K562 (cell line): ENCODE measurements around the gene FIZ1. TPM values are rescaled to one million over a fixed set of nuclear protein-coding genes. Genes with fewer than 3 reads are reported as not detected.

Experiments used
- ARID3B ChIP-seq: fragments of 250-450 bp; sonication (Bioruptor Pico); IDR thresholded peaks from 2 replicates; pipeline ENCODE4 v1.4.0; 2020; ENCODE audit warnings: borderline replicate concordance
- BACH1 ChIP-seq: fragments of 200-800 bp; sonication (Bioruptor generic); IDR thresholded peaks from 2 replicates; pipeline ENCODE4 v1.6.1; 2016; ENCODE audit warnings: missing genetic modification characterization, missing compliant biosample characterization
- CCNT2 ChIP-seq: IDR thresholded peaks from 2 replicates; pipeline ENCODE4 v1.6.1; 2011; ENCODE audit warnings: borderline replicate concordance, low read depth, mild to moderate bottlenecking, moderate library complexity, mixed read lengths, low read length; ENCODE audit not compliant: insufficient read length; ENCODE audit errors: extremely low read depth
- CREB1 ChIP-seq, 2 experiments: sonication (generic) in 1 of 2; formaldehyde crosslinking in 1 of 2; IDR thresholded peaks; 2 replicates each; pipeline versions ENCODE4 v1.6.1 to v1.8.0; 2012 to 2022; ENCODE audit warnings: inconsistent platforms in 1 of 2, mild to moderate bottlenecking in 1 of 2, missing genetic modification reagents in 1 of 2, moderate library complexity in 1 of 2
- CTCF ChIP-seq, 3 experiments: IDR thresholded peaks in 2 of 3; conservative IDR thresholded peaks in 1 of 3; 2 replicates each; pipeline ENCODE4 v1.5.1; 2011 to 2012; ENCODE audit warnings: low read length in 3 of 3, mild to moderate bottlenecking in 3 of 3, control low read depth in 2 of 3, improper control_type of control experiment in 1 of 3, inconsistent platforms in 1 of 3, low read depth in 1 of 3, mixed read lengths in 1 of 3, moderate library complexity in 1 of 3; ENCODE audit not compliant: insufficient read depth in 2 of 3
- DPF2 ChIP-seq: fragments of 450-650 bp; IDR thresholded peaks from 2 replicates; pipeline ENCODE4 v1.6.1; 2016
- GTF2B ChIP-seq: IDR thresholded peaks from 2 replicates; pipeline ENCODE4 v1.6.1; 2011; ENCODE audit not compliant: insufficient read length; ENCODE audit errors: extremely low read depth
- ILF3 ChIP-seq: fragments of 450-650 bp; IDR thresholded peaks from 2 replicates; pipeline ENCODE4 v1.6.1; 2018; ENCODE audit warnings: antibody characterized with exemption, mild to moderate bottlenecking, moderate library complexity, borderline replicate concordance
- KLF16 ChIP-seq: IDR thresholded peaks from 2 replicates; pipeline ENCODE4 v1.6.1; 2016; ENCODE audit warnings: antibody characterized with exemption
- KLF6 ChIP-seq: fragments of 250-450 bp; sonication (Bioruptor Pico); IDR thresholded peaks from 2 replicates; pipeline ENCODE4 v1.4.0; 2020; ENCODE audit warnings: mild to moderate bottlenecking, moderate library complexity, borderline replicate concordance
- MAZ ChIP-seq, 2 experiments: fragments of 450-650 bp in 1 of 2; sonication (generic) in 1 of 2; formaldehyde crosslinking; IDR thresholded peaks in 1 of 2; conservative IDR thresholded peaks in 1 of 2; 2 replicates each; pipeline versions ENCODE4 v1.4.0 to v1.5.0; 2020; ENCODE audit warnings: mild to moderate bottlenecking in 1 of 2, missing genetic modification reagents in 1 of 2
- MYC ChIP-seq, 2 experiments: fragments of 250-450 bp in 1 of 2; sonication (Bioruptor Pico) in 1 of 2; IDR thresholded peaks; 2 replicates each; pipeline versions ENCODE4 v1.5.1 to v1.6.1; 2012 to 2021; ENCODE audit warnings: low read depth in 2 of 2, borderline replicate concordance in 1 of 2, improper control_type of control experiment in 1 of 2, low read length in 1 of 2, mild to moderate bottlenecking in 1 of 2, moderate library complexity in 1 of 2
- NFE2 ChIP-seq: IDR thresholded peaks from 2 replicates; pipeline ENCODE4 v1.6.1; 2014; ENCODE audit warnings: antibody characterized with exemption, low read depth
- RAD21 ChIP-seq, 2 experiments: fragments of 250-450 bp in 1 of 2; fragments of 450-650 bp in 1 of 2; sonication (Bioruptor Pico) in 1 of 2; formaldehyde crosslinking in 1 of 2; IDR thresholded peaks in 1 of 2; conservative IDR thresholded peaks in 1 of 2; 2 replicates each; pipeline versions ENCODE4 v1.4.0 to v1.8.0; 2020 to 2022; ENCODE audit warnings: mild to moderate bottlenecking in 2 of 2, moderate library complexity in 1 of 2
- RFX7 ChIP-seq: fragments of 250-450 bp; sonication (Bioruptor Pico); IDR thresholded peaks from 2 replicates; pipeline ENCODE4 v1.5.1; 2021; ENCODE audit warnings: mild to moderate bottlenecking
- TCF3 ChIP-seq: sonication (generic); formaldehyde crosslinking; IDR thresholded peaks from 2 replicates; pipeline ENCODE4 v1.4.0; 2020; ENCODE audit warnings: mild to moderate bottlenecking, missing genetic modification reagents
- TCF7L2 ChIP-seq: fragments of 150-350 bp; IDR thresholded peaks from 2 replicates; pipeline ENCODE4 v1.6.1; 2016; ENCODE audit warnings: low read depth, mild to moderate bottlenecking, low read length, moderate library complexity
- USF2 ChIP-seq: sonication (generic); formaldehyde crosslinking; IDR thresholded peaks from 2 replicates; pipeline ENCODE4 v1.5.0; 2020; ENCODE audit warnings: missing genetic modification reagents
- ZFP36 ChIP-seq: fragments of 150-350 bp; IDR thresholded peaks from 2 replicates; pipeline ENCODE4 v1.6.1; 2018; ENCODE audit warnings: low read length, low read depth; ENCODE audit not compliant: partially characterized antibody
- ZNF311 ChIP-seq: fragments of 250-450 bp; sonication (Bioruptor Pico); IDR thresholded peaks from 2 replicates; pipeline ENCODE4 v1.4.0; 2020; ENCODE audit warnings: mild to moderate bottlenecking, moderate library complexity
- ZNF507 ChIP-seq: conservative IDR thresholded peaks from 2 replicates; pipeline ENCODE4 v1.6.1; 2017; ENCODE audit warnings: missing genetic modification characterization, missing compliant biosample characterization
- ZNF830 ChIP-seq: fragments of 250-450 bp; sonication (Bioruptor Pico); IDR thresholded peaks from 2 replicates; pipeline ENCODE4 v1.5.0; 2021; ENCODE audit warnings: mild to moderate bottlenecking
- polyA plus RNA-seq, 8 experiments: library from polyadenylated mRNA; depleted of rRNA in 4 of 8; stranded (reverse) in 5 of 8; unstranded in 3 of 8; fragments of >200 nt; fragmentation: Nextera tagmentation in 2 of 8; fragmentation: Illumina TruSeq in 1 of 8; extraction: Ambion mirVana in 2 of 8; extraction: Trizol in 1 of 8; gene quantifications; 2 replicates each; pipeline versions ENCODE4 v1.2.1 to v1.2.3, GENCODE V29; 2011 to 2014; ENCODE audit warnings: inconsistent platforms in 1 of 8, missing spikeins in 1 of 8
- total RNA-seq, 7 experiments: library from RNA; depleted of rRNA in 6 of 7; stranded (reverse); fragments of >200 nt in 6 of 7; fragmentation: Illumina TruSeq in 2 of 7; extraction: Trizol in 2 of 7; gene quantifications; 2 replicates each; pipeline versions ENCODE4 v1.2.1 to v1.2.3, GENCODE V29; 2011 to 2021; ENCODE audit warnings: low replicate concordance in 1 of 7

FIZ1 gene
- total and polyA plus RNA-seq, 9 of the 15 experiments (the other 6 are each of a cell fraction or from before 2014, with no cell fraction given): 0.79 to 17.5 (median 5.5) TPM

- TF ChIP-seq MAZ (CRISPR knock-in tag; conservative IDR thresholded peaks at IDR 0.05 in 1 of 2, IDR thresholded peaks at IDR 0.05 in 1 of 2) (peak; percentile 91 to 95), KLF6 (CRISPR knock-in tag) (peak; percentile 34; the same call in 1 of the 2 replicates), GTF2B (no peak), NFE2 (no peak), KLF16 (no peak), USF2 (CRISPR knock-in tag) (no peak), RFX7 (CRISPR knock-in tag) (no peak), RAD21 (CRISPR knock-in tag; conservative IDR thresholded peaks at IDR 0.05 in 1 of 2, IDR thresholded peaks at IDR 0.05 in 1 of 2) (no peak), TCF3 (no peak), TCF7L2 (no peak), ZNF311 (CRISPR knock-in tag) (no peak), ZFP36 (peak; percentile 45), ZNF507 (tag) (no peak), CCNT2 (peak; percentile 40), MYC (IDR thresholded peaks at IDR 0.05; ENCODE audit: low read depth, low read length) (peak; percentile 87), MYC (CRISPR knock-in tag; IDR thresholded peaks at IDR 0.05; ENCODE audit: borderline replicate concordance, low read depth) (0 out of 2 replicates have a peak, but pooled peaks have one; percentile 41), CREB1 (IDR thresholded peaks at IDR 0.05) (peak; percentile 9; the same call in 1 of the 2 replicates), CREB1 (CRISPR knock-in tag; IDR thresholded peaks at IDR 0.05) (no peak), ARID3B (CRISPR knock-in tag) (no peak), ZNF830 (no peak), ILF3 (no peak), BACH1 (tag) (no peak), DPF2 (no peak), CTCF (IDR thresholded peaks at IDR 0.05 in 2 of 3, conservative IDR thresholded peaks at IDR 0.05 in 1 of 3; ENCODE audit: insufficient read depth in 2 of 3, low read depth in 1 of 3, low read length in 3 of 3) (no peak; a peak in 1 of 6 replicates)
Measured at GRCh38 chr19:55643003-55643886, 43.9 kb upstream of the FIZ1 start, which contains the start of gene ZNF581 (continued).
